IMR-90 (cell line): ENCODE measurements around the gene FAM151B. TPM values are rescaled to one million over a fixed set of nuclear protein-coding genes. Genes with fewer than 3 reads are reported as not detected.

Experiments used
- ATAC-seq: fragments of 200-7000 bp; cut with Tn5 transposase; 2 replicates; pipeline ENCODE4 v1.9.1; 2020; ENCODE audit warnings: low read depth, mild to moderate bottlenecking, moderate library complexity
- BruUV-seq: library from RNA; stranded (reverse); fragments of 400-500 nt; replicated peaks from 2 replicates; lab custom pipeline; 2021; lab: Mats Ljungman, UMichigan
- CTCF ChIA-PET: fragments of 300-600 bp; formaldehyde crosslinking; extraction: SDS; loops from one replicate; lab custom pipeline; 2021; ENCODE audit warnings: antibody characterized with exemption; lab: Yijun Ruan, JAX
- POLR2A ChIA-PET: fragments of 300-600 bp; sonication (Branson Sonifier 250); formaldehyde crosslinking; loops from one replicate; lab custom pipeline; 2022; ENCODE audit warnings: antibody characterized with exemption; ENCODE audit not compliant: unreplicated experiment; lab: Charles Lee
- DNase-seq: peaks from one replicate; pipeline ENCODE4 v3.0.0; 2013
- H2AFZ ChIP-seq: replicated peaks from 2 replicates; pipeline ENCODE3; 2013; ENCODE audit warnings: low read length, mild to moderate bottlenecking; ENCODE audit not compliant: poor library complexity
- H2AK5ac ChIP-seq: 2 replicates; pipeline ENCODE4 v1.6.1; 2013; ENCODE audit warnings: low read depth, low read length, inconsistent platforms
- H2AK9ac ChIP-seq: replicated peaks from 2 replicates; pipeline ENCODE3; 2013; ENCODE audit warnings: mild to moderate bottlenecking, low read depth, low read length, moderate library complexity; ENCODE audit not compliant: poor library complexity
- H2BK120ac ChIP-seq: 2 replicates; pipeline ENCODE4 v1.6.1; 2013; ENCODE audit warnings: low read depth, low read length, inconsistent platforms
- H2BK15ac ChIP-seq: 3 replicates; pipeline ENCODE4 v1.6.1; 2013; ENCODE audit warnings: low read depth, low read length, inconsistent platforms
- H2BK20ac ChIP-seq: 2 replicates; pipeline ENCODE4 v1.6.1; 2013; ENCODE audit warnings: low read depth, mild to moderate bottlenecking, inconsistent platforms, low read length, moderate library complexity
- H2BK5ac ChIP-seq: 2 replicates; pipeline ENCODE4 v1.6.1; 2013; ENCODE audit warnings: mild to moderate bottlenecking, low read depth, low read length, inconsistent platforms; ENCODE audit not compliant: poor library complexity, severe bottlenecking
- H3K14ac ChIP-seq: replicated peaks from 2 replicates; pipeline ENCODE4 v1.6.1; 2013; ENCODE audit warnings: low read depth, low read length, inconsistent platforms
- H3K18ac ChIP-seq: 2 replicates; pipeline ENCODE4 v1.6.1; 2013; ENCODE audit warnings: low read depth, low read length, control low read depth
- H3K23ac ChIP-seq: 2 replicates; pipeline ENCODE4 v1.6.1; 2013; ENCODE audit warnings: low read depth, low read length, inconsistent platforms
- H3K27ac ChIP-seq: 2 replicates; pipeline ENCODE4 v1.5.1; 2013; ENCODE audit warnings: mild to moderate bottlenecking, control low read depth, low read length; ENCODE audit not compliant: insufficient read depth
- H3K27me3 ChIP-seq: 2 replicates; pipeline ENCODE4 v1.6.1; 2013; ENCODE audit warnings: low read length; ENCODE audit not compliant: control insufficient read depth, insufficient read depth
- H3K36me3 ChIP-seq: 2 replicates; pipeline ENCODE4 v1.6.1; 2013; ENCODE audit warnings: low read length, mixed read lengths; ENCODE audit not compliant: control insufficient read depth, insufficient read depth
- H3K4ac ChIP-seq: 2 replicates; pipeline ENCODE4 v1.6.1; 2013; ENCODE audit warnings: low read depth, low read length, inconsistent platforms
- H3K4me1 ChIP-seq: 2 replicates; pipeline ENCODE4 v1.6.1; 2013; ENCODE audit warnings: low read length, mixed read lengths; ENCODE audit not compliant: control insufficient read depth, insufficient read depth
- H3K4me2 ChIP-seq: 2 replicates; pipeline ENCODE4 v1.6.1; 2013; ENCODE audit warnings: low read depth, mild to moderate bottlenecking, control low read depth, low read length, moderate library complexity
- H3K4me3 ChIP-seq: 2 replicates; pipeline ENCODE4 v1.5.1; 2013; ENCODE audit warnings: low read depth, mild to moderate bottlenecking, control low read depth, low read length, moderate library complexity; ENCODE audit not compliant: insufficient read depth
- H3K56ac ChIP-seq: 2 replicates; pipeline ENCODE4 v1.6.1; 2013; ENCODE audit warnings: low read length, inconsistent platforms; ENCODE audit not compliant: insufficient read depth; ENCODE audit errors: extremely low read depth
- H3K79me1 ChIP-seq, 2 experiments: 2 replicates each; pipeline ENCODE4 v1.6.1; 2013; ENCODE audit warnings: low read length in 2 of 2, inconsistent platforms in 1 of 2, low read depth in 1 of 2
- H3K9ac ChIP-seq: 2 replicates; pipeline ENCODE4 v1.6.1; 2013; ENCODE audit warnings: low read depth, low read length, control low read depth
- H3K9me1 ChIP-seq: 2 replicates; pipeline ENCODE4 v1.6.1; 2013; ENCODE audit warnings: low read length, inconsistent platforms; ENCODE audit not compliant: insufficient read depth
- H3K9me3 ChIP-seq: 2 replicates; pipeline ENCODE4 v1.6.1; 2013; ENCODE audit warnings: low read length; ENCODE audit not compliant: control insufficient read depth, insufficient read depth
- H4K20me1 ChIP-seq: 2 replicates; pipeline ENCODE4 v1.6.1; 2013; ENCODE audit warnings: low read length, inconsistent platforms; ENCODE audit not compliant: insufficient read depth
- H4K5ac ChIP-seq: 2 replicates; pipeline ENCODE4 v1.6.1; 2013; ENCODE audit warnings: mild to moderate bottlenecking, low read depth, low read length, control low read depth
- H4K8ac ChIP-seq, 2 experiments: 2 replicates each; pipeline ENCODE4 v1.6.1; 2013; ENCODE audit warnings: low read depth in 2 of 2, low read length in 2 of 2, control low read depth in 1 of 2, inconsistent platforms in 1 of 2
- H4K91ac ChIP-seq: 2 replicates; pipeline ENCODE4 v1.6.1; 2013; ENCODE audit warnings: low read depth, low read length, inconsistent platforms; ENCODE audit not compliant: insufficient read depth
- BHLHE40 ChIP-seq: fragments of 150-350 bp; IDR thresholded peaks from 2 replicates; pipeline ENCODE4 v1.6.1; 2016; ENCODE audit warnings: mild to moderate bottlenecking, low read depth, low read length
- CEBPB ChIP-seq: IDR thresholded peaks from 2 replicates; pipeline ENCODE4 v1.6.1; 2012; ENCODE audit warnings: low read depth, low read length, improper control_type of control experiment
- CHD1 ChIP-seq: IDR thresholded peaks from 2 replicates; pipeline ENCODE4 v1.6.1; 2012; ENCODE audit warnings: low read depth, low read length, improper control_type of control experiment
- CTCF ChIP-seq: conservative IDR thresholded peaks from 2 replicates; pipeline ENCODE4 v1.5.1; 2012; ENCODE audit warnings: mild to moderate bottlenecking, low read depth, low read length, improper control_type of control experiment
- ELK1 ChIP-seq: fragments of 150-350 bp; IDR thresholded peaks from 2 replicates; pipeline ENCODE4 v1.6.1; 2016; ENCODE audit warnings: low read depth, mild to moderate bottlenecking, low read length, moderate library complexity, borderline replicate concordance
- FOS ChIP-seq: fragments of 150-350 bp; IDR thresholded peaks from 2 replicates; pipeline ENCODE4 v1.6.1; 2016; ENCODE audit warnings: low read depth, low read length
- MAFK ChIP-seq: IDR thresholded peaks from 2 replicates; pipeline ENCODE4 v1.6.1; 2012; ENCODE audit warnings: low read depth, low read length, improper control_type of control experiment
- MAZ ChIP-seq: IDR thresholded peaks from 2 replicates; pipeline ENCODE4 v1.6.1; 2012; ENCODE audit warnings: low read depth, mild to moderate bottlenecking, low read length, improper control_type of control experiment, moderate library complexity, borderline replicate concordance
- MXI1 ChIP-seq: IDR thresholded peaks from 2 replicates; pipeline ENCODE4 v1.6.1; 2012; ENCODE audit warnings: low read depth, mild to moderate bottlenecking, low read length, moderate library complexity, borderline replicate concordance
- NFE2L2 ChIP-seq: fragments of 150-350 bp; IDR thresholded peaks from 2 replicates; pipeline ENCODE4 v1.6.1; 2016; ENCODE audit warnings: low read depth, mild to moderate bottlenecking, low read length
- POLR2A ChIP-seq: IDR thresholded peaks from 2 replicates; pipeline ENCODE4 v1.6.1; 2012; ENCODE audit warnings: mild to moderate bottlenecking, low read depth, low read length
- RAD21 ChIP-seq: IDR thresholded peaks from 2 replicates; pipeline ENCODE4 v1.6.1; 2012; ENCODE audit warnings: low read length, improper control_type of control experiment
- RCOR1 ChIP-seq: IDR thresholded peaks from 2 replicates; pipeline ENCODE4 v1.6.1; 2012; ENCODE audit warnings: mild to moderate bottlenecking, low read length, improper control_type of control experiment; ENCODE audit not compliant: insufficient replicate concordance
- RFX5 ChIP-seq: IDR thresholded peaks from 2 replicates; pipeline ENCODE4 v1.8.0; 2012; ENCODE audit warnings: low read depth, mild to moderate bottlenecking, low read length, moderate library complexity
- SMC3 ChIP-seq: fragments of 150-350 bp; IDR thresholded peaks from 2 replicates; pipeline ENCODE4 v1.6.1; 2016; ENCODE audit warnings: low read depth, mild to moderate bottlenecking, antibody characterized with exemption, low read length, moderate library complexity
- USF2 ChIP-seq: fragments of 150-350 bp; IDR thresholded peaks from 2 replicates; pipeline ENCODE4 v1.6.1; 2017; ENCODE audit warnings: mild to moderate bottlenecking, antibody characterized with exemption, low read length, low read depth
- WGBS, 2 experiments: methylation state at CpG; one replicate each; pipeline versions ENCODE4 v1.1.5 to v1.1.7; 2013; ENCODE audit warnings: missing lambda C conversion rate in 2 of 2; ENCODE audit not compliant: insufficient read length in 1 of 2; ENCODE audit errors: extremely low coverage in 2 of 2; 5-methylcytosine and 5-hydroxymethylcytosine counted together
- dilution Hi-C: fragments of 300-500 bp; cut with HindIII; formaldehyde crosslinking; loops from one replicate; pipeline ENCODE4 v1.14.3; 2018; ENCODE audit warnings: low sequenced_read_pairs; ENCODE audit not compliant: unreplicated experiment
- in situ Hi-C: fragments of 300-500 bp; cut with MboI; formaldehyde crosslinking; loops from 3 replicates; pipeline ENCODE4 v1.14.3; 2019; ENCODE audit warnings: low sequenced_read_pairs, inconsistent platforms, mixed read lengths
- intact Hi-C: fragments of 100-400 bp; cut with micrococcal nuclease; formaldehyde crosslinking; loops from 2 replicates; pipeline ENCODE4 v1.10.0; 2022
- polyA plus RNA-seq, 3 experiments: library from polyadenylated mRNA; depleted of rRNA; stranded (reverse); fragments of >200 nt; gene quantifications; 2 replicates each; pipeline ENCODE4 v1.2.3, GENCODE V29; 2012; ENCODE audit warnings: low replicate concordance in 1 of 3
- total RNA-seq: library from RNA; depleted of rRNA; stranded (reverse); fragments of >200 nt; gene quantifications from 2 replicates; pipeline ENCODE4 v1.2.3, GENCODE V29; 2012

The FAM151B gene
- total and polyA plus RNA-seq, 2 of the 4 experiments (the other 2 are of a cell fraction), result 1.0 to 2.9 TPM

- in situ Hi-C loops (loop anchor here (5.0 kb wide), 1 partner anchor 192 kb away; no protein-coding TSS in a partner anchor), intact Hi-C loops (loop anchor here (2.0 kb wide), 1 partner anchor 192 kb away; no protein-coding TSS in a partner anchor)
These were observed 7.5 kb upstream of the FAM151B start for GRCh38 chr5:80480354-80480753.

More at GRCh38 chr5:80480354-80480753, 7.5 kb upstream of the FAM151B start:
- H3K23ac ChIP-seq, result no peak overlapping the region
- H2AFZ ChIP-seq, result no peak overlapping the region
- no peak overlapping the region for H3K4me3 ChIP-seq
- H3K4ac ChIP-seq, result no peak overlapping the region
- BruUV-seq, result no TSS peak
- TF ChIP-seq CHD1 (no peak), POLR2A (no peak), CEBPB (no peak), USF2 (no peak), CTCF (no peak), MAFK (no peak), SMC3 (no peak), RCOR1 (no peak), MXI1 (no peak), RFX5 (no peak), NFE2L2 (no peak), FOS (no peak), BHLHE40 (no peak), ELK1 (no peak), MAZ (no peak), RAD21 (no peak)
- H3K27me3 ChIP-seq, result no peaks in the 10 kb centered on the region
- H2BK20ac ChIP-seq, result no peak overlapping the region
- H4K8ac ChIP-seq, result no peak overlapping the region
- ATAC-seq (no peak), DNase-seq (no peak)
- H3K4me1 ChIP-seq, result no peaks in the 10 kb centered on the region
- ChIA-PET CTCF (interaction anchor here (2.0 kb wide), 1 partner anchor 192 kb away, joined by 9 read pairs; no protein-coding TSS in a partner anchor), POLR2A (interaction anchor here (0.5 kb wide), 1 partner anchor 12 kb away, joined by 3 read pairs; no protein-coding TSS in a partner anchor)
- no peaks in the 10 kb centered on the region for H4K20me1 ChIP-seq
- no peak overlapping the region for H2AK5ac ChIP-seq
- no peak overlapping the region for H2AK9ac ChIP-seq
- no peak overlapping the region for H3K4me2 ChIP-seq
- no peak overlapping the region for H4K91ac ChIP-seq
- no peaks in the 10 kb centered on the region for H3K79me1 ChIP-seq
- no peak overlapping the region for H3K14ac ChIP-seq
- H3K56ac ChIP-seq, result no peak overlapping the region
- peaks cover 10% of the 10 kb centered on the region for H3K36me3 ChIP-seq
- no peak overlapping the region for H2BK5ac ChIP-seq
- no peak overlapping the region for H3K18ac ChIP-seq
- H3K9ac ChIP-seq, result no peak overlapping the region
- H3K27ac ChIP-seq, result no peak overlapping the region
- no peak overlapping the region for H2BK120ac ChIP-seq
- H3K9me1 ChIP-seq, result no peaks in the 10 kb centered on the region
- H4K5ac ChIP-seq, result no peak overlapping the region
- dilution Hi-C loops, result no loop called here
- H3K9me3 ChIP-seq, result peaks cover 5% of the 10 kb centered on the region
- WGBS, 2 experiments, result no CpG with 5 or more reads among the region's 2 CpGs
- no peak overlapping the region for H2BK15ac ChIP-seq
